Measurements from ENCODE around the gene ZBTB38. TPM values are rescaled to one million over a fixed set of nuclear protein-coding genes. Genes with fewer than 3 reads are reported as not detected.

Gene ZBTB38
- total and polyA plus RNA-seq, 2 donors (not counting 3 experiments of a cell fraction or from before 2014, with no cell fraction given): 31.1 to 85.2 TPM

DNA sequence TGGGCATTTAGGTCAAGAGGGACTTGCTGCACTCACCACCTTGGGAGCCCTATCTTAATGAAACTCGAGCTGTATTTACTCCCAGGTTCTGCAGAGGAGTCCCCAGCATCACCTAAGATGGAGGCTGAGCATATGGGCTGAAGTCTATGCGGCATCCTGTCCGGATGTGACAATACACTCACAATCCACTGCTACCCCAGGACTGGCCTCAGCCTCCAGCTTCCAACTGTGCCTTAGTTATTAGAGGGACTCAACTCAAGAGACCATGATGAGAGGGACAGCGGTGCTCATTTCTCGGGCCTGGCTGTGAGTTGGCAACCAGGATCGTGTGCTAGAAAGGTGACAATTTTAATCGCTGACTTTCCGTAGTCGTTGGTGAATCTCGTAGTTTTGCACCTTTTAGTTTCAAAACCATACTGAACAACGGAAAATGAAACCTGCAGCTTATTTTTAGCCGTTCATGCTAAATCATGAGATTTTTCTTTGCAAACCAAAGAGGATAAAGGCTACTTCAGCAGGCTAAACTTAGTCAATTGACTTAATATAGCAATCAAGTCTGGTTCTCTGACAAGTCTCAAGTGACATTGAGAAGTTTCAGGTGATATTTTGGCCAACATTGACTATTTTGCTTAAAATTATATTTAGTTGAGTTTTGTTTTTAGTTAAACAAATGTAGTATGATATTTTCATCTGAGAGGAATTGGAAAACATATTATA lies 11.1 kb downstream of the ZBTB38 start:
- Histone ChIP-seq H3K79me2 (ENCODE audit: control insufficient read depth, insufficient read depth, low read length) (peaks cover 26% of the 10 kb centered on the region), H3K4me2 (ENCODE audit: insufficient read depth, low read length) (no peak overlapping the region), H3K27ac (ENCODE audit: insufficient read depth, low read depth, low read length) (no peak overlapping the region), H3K9ac (replicated peaks; ENCODE audit: extremely low read depth, insufficient read depth, low read length) (no peak overlapping the region), H3K9me1 (replicated peaks; ENCODE audit: control insufficient read depth, extremely low read depth, insufficient read depth, low read length) (no peaks in the 10 kb centered on the region), H3K9me3 (replicated peaks; ENCODE audit: control insufficient read depth, insufficient read depth, low read length) (no peaks in the 10 kb centered on the region), H3K36me3 (ENCODE audit: control insufficient read depth in 2 of 2, extremely low read depth in 1 of 2, insufficient read depth in 2 of 2, low read length in 2 of 2) (peaks cover 7 to 21% of the 10 kb centered on the region in 2 experiments), H3K4me3 (replicated peaks in 1 of 3; ENCODE audit: insufficient read depth in 1 of 3, low read depth in 1 of 3, low read length in 3 of 3) (no peak overlapping the region), H3K27me3 (ENCODE audit: control insufficient read depth in 2 of 2, insufficient read depth in 2 of 2, low read length in 2 of 2) (no peaks in the 10 kb centered on the region), H2AFZ (ENCODE audit: low read depth, low read length) (no peak overlapping the region), H3K4me1 (ENCODE audit: control insufficient read depth, extremely low read depth, insufficient read depth, low read length) (no peaks in the 10 kb centered on the region), H4K20me1 (replicated peaks; ENCODE audit: control insufficient read depth, extremely low read depth, insufficient read depth, low read length) (no peaks in the 10 kb centered on the region)
- CTCF ChIA-PET: interaction anchor here (1.1 to 1.4 kb wide), 3 partner anchors 9 to 61 kb away, joined by 3 to 6 read pairs (median 3); no protein-coding TSS in a partner anchor
- dilution Hi-C loops (cut with MboI; ENCODE audit: extremely low pct_ligation_motif_present, low sequenced_read_pairs) (no loop called here), intact Hi-C loops (cut with micrococcal nuclease) (no loop called here)
- TF ChIP-seq, protein P1, sequence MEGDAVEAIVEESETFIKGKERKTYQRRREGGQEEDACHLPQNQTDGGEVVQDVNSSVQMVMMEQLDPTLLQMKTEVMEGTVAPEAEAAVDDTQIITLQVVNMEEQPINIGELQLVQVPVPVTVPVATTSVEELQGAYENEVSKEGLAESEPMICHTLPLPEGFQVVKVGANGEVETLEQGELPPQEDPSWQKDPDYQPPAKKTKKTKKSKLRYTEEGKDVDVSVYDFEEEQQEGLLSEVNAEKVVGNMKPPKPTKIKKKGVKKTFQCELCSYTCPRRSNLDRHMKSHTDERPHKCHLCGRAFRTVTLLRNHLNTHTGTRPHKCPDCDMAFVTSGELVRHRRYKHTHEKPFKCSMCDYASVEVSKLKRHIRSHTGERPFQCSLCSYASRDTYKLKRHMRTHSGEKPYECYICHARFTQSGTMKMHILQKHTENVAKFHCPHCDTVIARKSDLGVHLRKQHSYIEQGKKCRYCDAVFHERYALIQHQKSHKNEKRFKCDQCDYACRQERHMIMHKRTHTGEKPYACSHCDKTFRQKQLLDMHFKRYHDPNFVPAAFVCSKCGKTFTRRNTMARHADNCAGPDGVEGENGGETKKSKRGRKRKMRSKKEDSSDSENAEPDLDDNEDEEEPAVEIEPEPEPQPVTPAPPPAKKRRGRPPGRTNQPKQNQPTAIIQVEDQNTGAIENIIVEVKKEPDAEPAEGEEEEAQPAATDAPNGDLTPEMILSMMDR (IDR thresholded peaks at IDR 0.05; ENCODE audit: extremely low read depth in 1 of 2, insufficient read depth in 1 of 2, low read depth in 1 of 2, low read length in 2 of 2): no peak
- TF ChIP-seq POLR2AphosphoS5 (IDR thresholded peaks at IDR 0.05; ENCODE audit: insufficient read depth, low read depth, low read length) (no peak), MYC (IDR thresholded peaks at IDR 0.05; ENCODE audit: low read depth, low read length) (no peak), GATA2 (IDR thresholded peaks at IDR 0.05; ENCODE audit: insufficient read depth, insufficient read length, low read depth, low read length) (no peak), JUN (IDR thresholded peaks at IDR 0.05; ENCODE audit: borderline replicate concordance, insufficient read depth, insufficient read length, low read depth) (no peak)
- no TSS peak for BruUV-seq (replicated peaks)
- no peak for DNase-seq (ENCODE audit: low read depth, low spot score)
- FAIRE-seq: no peak
- POLR2A ChIA-PET: no interaction called here

Measured in endothelial cell of umbilical vein (primary cell).